ENCODE results near the gene CD68. TPM values are rescaled to one million over a fixed set of nuclear protein-coding genes. Genes with fewer than 3 reads are reported as not detected.

Gene CD68
- total RNA-seq, 1 donor from 2014 or later, result 0.95 TPM

GRCh38 chr17:7548585-7549400 is 30.6 kb upstream of the CD68 start, which contains the start of gene TNFSF12:
Gene TNFSF12 (plus strand): TSS chr17:7549058. CDS start chr17:7549154, 96 bp downstream.
- peak within 1 kb of the TSS; percentile 87 for H3K4me2 ChIP-seq
- peaks cover 26% of the 10 kb centered on the region for H3K27me3 ChIP-seq
- peak within 1 kb of the TSS; percentile 95 for H2AFZ ChIP-seq (replicated peaks)
- H3K79me2 ChIP-seq (ENCODE audit: low read depth), result no peaks in the 10 kb centered on the region
- no peaks in the 10 kb centered on the region for H4K20me1 ChIP-seq (ENCODE audit: low read depth)
- H3K27me3 Mint-ChIP-seq (ENCODE audit: insufficient read depth, low read depth), result peaks cover 21% of the 10 kb centered on the region
- H3K4me1 ChIP-seq, result peaks cover 3% of the 10 kb centered on the region
- H3F3A ChIP-seq (ENCODE audit: low read depth), result peaks cover 20% of the 10 kb centered on the region
- no peaks in the 10 kb centered on the region for H3K36me3 Mint-ChIP-seq
- DNase-seq (ENCODE audit: low spot score), result peak; percentile 61
- H3K4me1 Mint-ChIP-seq, result peaks cover 9% of the 10 kb centered on the region
- no peak within 1 kb of the TSS for H3K9ac ChIP-seq
- no peaks in the 10 kb centered on the region for H3K36me3 ChIP-seq
- no peaks in the 10 kb centered on the region for H3K9me3 ChIP-seq (ENCODE audit: low read depth)
- TF ChIP-seq EZH2 (IDR thresholded peaks at IDR 0.05) (peak; percentile 20), EZH2phosphoT487 (IDR thresholded peaks at IDR 0.05) (no peak)
- no peak within 1 kb of the TSS for H3K27ac ChIP-seq
- H3K9me3 Mint-ChIP-seq, result no peaks in the 10 kb centered on the region
- peak within 1 kb of the TSS; percentile 65 for H3K4me3 ChIP-seq
- H3K27ac Mint-ChIP-seq, result no peak within 1 kb of the TSS
- peak within 1 kb of the TSS; percentile 81 for H3K4me3 Mint-ChIP-seq

- peaks cover 9% of the 10 kb centered on the region for H3K4me1 Mint-ChIP-seq
- DNase-seq (ENCODE audit: low spot score), result no peak
- no peaks in the 10 kb centered on the region for H3K36me3 Mint-ChIP-seq
- no peak overlapping the region for H3K27ac Mint-ChIP-seq
- no peak overlapping the region for H3K27ac ChIP-seq
- H3K9me3 ChIP-seq (ENCODE audit: low read depth), result no peaks in the 10 kb centered on the region
- peaks cover 3% of the 10 kb centered on the region for H3K4me1 ChIP-seq
- H3K27me3 ChIP-seq, result peaks cover 22% of the 10 kb centered on the region
- no peak overlapping the region for H3K9ac ChIP-seq
- H3K79me2 ChIP-seq (ENCODE audit: low read depth), result no peaks in the 10 kb centered on the region
- no peaks in the 10 kb centered on the region for H3K9me3 Mint-ChIP-seq
- peak overlapping the region; percentile 61 for H3K4me3 Mint-ChIP-seq
- no peaks in the 10 kb centered on the region for H3K36me3 ChIP-seq
- H2AFZ ChIP-seq (replicated peaks), result peak overlapping the region; percentile 95
- H3K4me2 ChIP-seq, result peak overlapping the region; percentile 87
- peaks cover 19% of the 10 kb centered on the region for H3K27me3 Mint-ChIP-seq (ENCODE audit: insufficient read depth, low read depth)
- TF ChIP-seq CTCF (IDR thresholded peaks at IDR 0.05) (no peak), EZH2phosphoT487 (IDR thresholded peaks at IDR 0.05) (no peak)
- peaks cover 20% of the 10 kb centered on the region for H3F3A ChIP-seq (ENCODE audit: low read depth)
- no peaks in the 10 kb centered on the region for H4K20me1 ChIP-seq (ENCODE audit: low read depth)
- peak overlapping the region; percentile 65 for H3K4me3 ChIP-seq
These were observed 29.9 kb upstream of the CD68 start for GRCh38 chr17:7549401-7550055.

- peaks cover 21% of the 10 kb centered on the region for H3F3A ChIP-seq (ENCODE audit: low read depth)
- H3K4me3 ChIP-seq, result no peak overlapping the region
- H3K9me3 ChIP-seq (ENCODE audit: low read depth), result no peaks in the 10 kb centered on the region
- H4K20me1 ChIP-seq (ENCODE audit: low read depth), result no peaks in the 10 kb centered on the region
- no peak overlapping the region for H3K27ac ChIP-seq
- H3K4me1 Mint-ChIP-seq, result peaks cover 12% of the 10 kb centered on the region
- peaks cover 19% of the 10 kb centered on the region for H3K27me3 Mint-ChIP-seq (ENCODE audit: insufficient read depth, low read depth)
- H3K27ac Mint-ChIP-seq, result no peak overlapping the region
- H3K9ac ChIP-seq, result no peak overlapping the region
- TF ChIP-seq CTCF (IDR thresholded peaks at IDR 0.05) (no peak), EZH2 (IDR thresholded peaks at IDR 0.05) (no peak), EZH2phosphoT487 (IDR thresholded peaks at IDR 0.05) (no peak)
- H3K36me3 Mint-ChIP-seq, result no peaks in the 10 kb centered on the region
- H3K27me3 ChIP-seq, result peaks cover 22% of the 10 kb centered on the region
- DNase-seq (ENCODE audit: low spot score), result no peak
- H3K9me3 Mint-ChIP-seq, result no peaks in the 10 kb centered on the region
- H3K4me1 ChIP-seq, result peaks cover 3% of the 10 kb centered on the region
- H3K4me2 ChIP-seq, result no peak overlapping the region
- no peaks in the 10 kb centered on the region for H3K36me3 ChIP-seq
- H3K79me2 ChIP-seq (ENCODE audit: low read depth), result no peaks in the 10 kb centered on the region
- H3K4me3 Mint-ChIP-seq, result no peak overlapping the region
- no peak overlapping the region for H2AFZ ChIP-seq (replicated peaks)
These were observed 29.1 kb upstream of the CD68 start for GRCh38 chr17:7550344-7550743.
